GM19328 (cell line): ENCODE measurements around the gene GRIN1.

ENCODE experiments used
- ATAC-seq: cut with Tn5 transposase; IDR thresholded peaks from one replicate; pipeline ENCODE4 v1.9.1; 2021; ENCODE audit warnings: mild to moderate bottlenecking, moderate library complexity; ENCODE audit not compliant: unreplicated experiment

The GRIN1 gene

GRCh38 chr9:137205126-137206069, 66.4 kb downstream of the GRIN1 start, which contains the start of the genes NDOR1 and TMEM203:
Gene NDOR1 (plus strand): TSS chr9:137205700. CDS start chr9:137205778, 78 bp downstream.
Gene TMEM203 (minus strand): TSS chr9:137205648. CDS start chr9:137205414, 234 bp downstream.
- ATAC-seq, result peak; percentile 38

GRCh38 chr9:137206602-137207001, 67.6 kb downstream of the GRIN1 start:
- ATAC-seq, result no peak

- no peak for ATAC-seq
Measured at GRCh38 chr9:137211532-137211931, 72.6 kb downstream of the GRIN1 start.

- ATAC-seq, result no peak
Measured at GRCh38 chr9:137212520-137212919, 73.6 kb downstream of the GRIN1 start.

GRCh38 chr9:137213160-137214060, 74.5 kb downstream of the GRIN1 start:
- no peak for ATAC-seq

- no peak for ATAC-seq
Measured at GRCh38 chr9:137214620-137215019, 75.7 kb downstream of the GRIN1 start.

GRCh38 chr9:137215196-137215986, 76.4 kb downstream of the GRIN1 start:
- ATAC-seq, result no peak

GRCh38 chr9:137216188-137216965, 77.4 kb downstream of the GRIN1 start:
- ATAC-seq, result no peak

GRCh38 chr9:137217276-137218211, 78.6 kb downstream of the GRIN1 start:
- ATAC-seq, result no peak

GRCh38 chr9:137218212-137218753, 79.3 kb downstream of the GRIN1 start:
- no peak for ATAC-seq
